ENCODE data around the gene ZNF232.
"Not testable (repeated sequence)": the region's sequence is repeated elsewhere in the genome, so short reads cannot be mapped to it uniquely, and the experiment has no call there.

- TF ChIP-seq CTCF, POLR2A, POLR2AphosphoS5 (IDR thresholded peaks at IDR 0.05): not testable (repeated sequence)
Measured at GRCh38 chr17:5136580-5137412, 25.1 kb upstream of the ZNF232 start.

Measured in gastroesophageal sphincter (tissue), 3 donors.